Endothelial cell of umbilical vein (primary cell): ENCODE data around the gene L3MBTL4. TPM values are rescaled to one million over a fixed set of nuclear protein-coding genes. Genes with fewer than 3 reads are reported as not detected.

ENCODE experiments used
- BruUV-seq: library from RNA; stranded (reverse); fragments of 400-500 nt; replicated peaks from 2 replicates; lab custom pipeline; 2021; lab: Mats Ljungman, UMichigan
- CTCF ChIA-PET: fragments of 300-600, 350-600 bp; sonication (Branson Sonifier 250); formaldehyde crosslinking; loops from one replicate; lab custom pipeline; 2021; ENCODE audit warnings: antibody characterized with exemption, inconsistent platforms; lab: Charles Lee
- POLR2A ChIA-PET: fragments of 300-600, 350-600 bp; sonication (Branson Sonifier 250); formaldehyde crosslinking; loops from one replicate; lab custom pipeline; 2021; ENCODE audit warnings: antibody characterized with exemption, inconsistent platforms; lab: Charles Lee
- DNase-seq: peaks from one replicate; pipeline ENCODE4 v3.0.0-alpha.2; 2011; ENCODE audit warnings: low read depth, low spot score
- FAIRE-seq: peaks from 2 replicates; lab custom pipeline; 2011; peaks lifted over from hg19 to GRCh38; lab: Jason Lieb, UNC
- H2AFZ ChIP-seq: 2 replicates; pipeline ENCODE4 v1.6.0; 2012; ENCODE audit warnings: low read depth, low read length, control low read depth, inconsistent platforms
- H3K27ac ChIP-seq: 2 replicates; pipeline ENCODE4 v1.5.1; 2011; ENCODE audit warnings: low read depth, mild to moderate bottlenecking, control low read depth, low read length, moderate library complexity; ENCODE audit not compliant: insufficient read depth
- H3K27me3 ChIP-seq, 2 experiments: 2 replicates each; pipeline versions ENCODE4 v1.6.0 to v1.6.1; 2011; ENCODE audit warnings: low read length in 2 of 2, mixed read lengths in 1 of 2; ENCODE audit not compliant: control insufficient read depth in 2 of 2, insufficient read depth in 2 of 2
- H3K36me3 ChIP-seq, 2 experiments: 2 replicates in 1 of 2; 3 replicates in 1 of 2; pipeline ENCODE4 v1.5.1; 2011; ENCODE audit warnings: low read length in 2 of 2, mild to moderate bottlenecking in 1 of 2, moderate library complexity in 1 of 2; ENCODE audit not compliant: control insufficient read depth in 2 of 2, insufficient read depth in 2 of 2; ENCODE audit errors: extremely low read depth in 1 of 2
- H3K4me1 ChIP-seq: 3 replicates; pipeline ENCODE4 v1.5.1; 2011; ENCODE audit warnings: mild to moderate bottlenecking, low read length; ENCODE audit not compliant: control insufficient read depth, insufficient read depth; ENCODE audit errors: extremely low read depth
- H3K4me2 ChIP-seq: 2 replicates; pipeline ENCODE4 v1.6.1; 2011; ENCODE audit warnings: low read length, control low read depth, mixed read lengths; ENCODE audit not compliant: insufficient read depth
- H3K4me3 ChIP-seq, 3 experiments: fragments of 200-600 bp in 1 of 3; sonication (generic), shearing (Covaris generic) in 1 of 3; replicated peaks in 1 of 3; 2 replicates each; pipeline ENCODE4 v1.5.1; 2011 to 2016; ENCODE audit warnings: control low read depth in 3 of 3, low read length in 3 of 3, mild to moderate bottlenecking in 2 of 3, inconsistent platforms in 1 of 3, low read depth in 1 of 3, moderate library complexity in 1 of 3; ENCODE audit not compliant: insufficient read depth in 1 of 3
- H3K79me2 ChIP-seq: 2 replicates; pipeline ENCODE4 v1.6.0; 2012; ENCODE audit warnings: low read length, inconsistent platforms; ENCODE audit not compliant: control insufficient read depth, insufficient read depth
- H3K9ac ChIP-seq: replicated peaks from 2 replicates; pipeline ENCODE3; 2011; ENCODE audit warnings: low read length, control low read depth; ENCODE audit not compliant: insufficient read depth; ENCODE audit errors: extremely low read depth
- H3K9me1 ChIP-seq: replicated peaks from 3 replicates; pipeline ENCODE4 v1.6.0; 2011; ENCODE audit warnings: mild to moderate bottlenecking, low read length; ENCODE audit not compliant: control insufficient read depth, insufficient read depth; ENCODE audit errors: extremely low read depth
- H3K9me3 ChIP-seq: replicated peaks from 2 replicates; pipeline ENCODE4 v1.5.1; 2012; ENCODE audit warnings: low read length, inconsistent platforms; ENCODE audit not compliant: control insufficient read depth, insufficient read depth
- H4K20me1 ChIP-seq: replicated peaks from 2 replicates; pipeline ENCODE3; 2011; ENCODE audit warnings: mild to moderate bottlenecking, low read length; ENCODE audit not compliant: control insufficient read depth, insufficient read depth; ENCODE audit errors: extremely low read depth
- CTCF ChIP-seq, 2 donors: IDR thresholded peaks; 1 replicate in 1 of 2; 2 replicates in 1 of 2; pipeline ENCODE4 v1.5.1; 2011; ENCODE audit warnings: low read length in 2 of 2, mild to moderate bottlenecking in 2 of 2, moderate library complexity in 2 of 2, control low read depth in 1 of 2, inconsistent platforms in 1 of 2, low read depth in 1 of 2; ENCODE audit not compliant: insufficient read depth in 1 of 2; ENCODE audit errors: extremely low read depth in 1 of 2
- EZH2 ChIP-seq: IDR thresholded peaks from 2 replicates; pipeline ENCODE4 v1.6.1; 2012; ENCODE audit warnings: borderline replicate concordance, low read depth, mild to moderate bottlenecking, moderate library complexity, low read length, inconsistent platforms; ENCODE audit not compliant: severe bottlenecking
- FOS ChIP-seq: IDR thresholded peaks from 2 replicates; pipeline ENCODE4 v1.6.1; 2011; ENCODE audit warnings: mild to moderate bottlenecking, low read length, moderate library complexity, borderline replicate concordance; ENCODE audit not compliant: insufficient read depth
- GATA2 ChIP-seq: IDR thresholded peaks from 2 replicates; pipeline ENCODE4 v1.7.0; 2011; ENCODE audit warnings: low read depth, mild to moderate bottlenecking, moderate library complexity, mixed read lengths, low read length; ENCODE audit not compliant: insufficient read length, insufficient read depth
- JUN ChIP-seq: IDR thresholded peaks from 2 replicates; pipeline ENCODE4 v1.6.1; 2011; ENCODE audit warnings: borderline replicate concordance, low read depth; ENCODE audit not compliant: insufficient read length, insufficient read depth
- MAX ChIP-seq: IDR thresholded peaks from 2 replicates; pipeline ENCODE4 v1.6.1; 2011; ENCODE audit not compliant: insufficient read depth, insufficient read length
- MYC ChIP-seq: IDR thresholded peaks from one replicate; pipeline ENCODE4 v1.6.1; 2011; ENCODE audit warnings: mild to moderate bottlenecking, low read depth, low read length
- POLR2A ChIP-seq: IDR thresholded peaks from 2 replicates; pipeline ENCODE4 v1.6.1; 2012; ENCODE audit warnings: low read depth, mild to moderate bottlenecking, control low read depth, low read length
- POLR2AphosphoS5 ChIP-seq: IDR thresholded peaks from 2 replicates; pipeline ENCODE4 v1.6.1; 2012; ENCODE audit warnings: low read depth, mild to moderate bottlenecking, control low read depth, low read length, moderate library complexity; ENCODE audit not compliant: insufficient read depth
- dilution Hi-C: fragments of 300-500 bp; cut with MboI; formaldehyde crosslinking; loops from one replicate; pipeline ENCODE4 v1.15.0; 2019; ENCODE audit warnings: low sequenced_read_pairs; ENCODE audit not compliant: extremely low pct_ligation_motif_present
- intact Hi-C: fragments of 100-400 bp; cut with micrococcal nuclease; formaldehyde crosslinking; loops from one replicate; pipeline ENCODE4 v1.10.0; 2022
- polyA plus RNA-seq, 4 experiments: library from polyadenylated mRNA; depleted of rRNA in 3 of 4; stranded (reverse) in 3 of 4; unstranded in 1 of 4; fragments of >200 nt; gene quantifications; 2 replicates each; pipeline versions ENCODE4 v1.2.1 to v1.2.3, GENCODE V29; 2011 to 2012; ENCODE audit warnings: missing spikeins in 1 of 4
- total RNA-seq: library from RNA; stranded (reverse); gene quantifications from 2 replicates; pipeline ENCODE4 v1.2.3, GENCODE V29; 2021

L3MBTL4 gene
- total and polyA plus RNA-seq, 2 donors (not counting 3 experiments of a cell fraction or from before 2014, with no cell fraction given): 0.80 TPM; not detected in 1

GRCh38 chr18:5998166-5998881 lies 416.4 kb downstream of the L3MBTL4 start:
- intact Hi-C loops: no loop called here
- H3K9me1 ChIP-seq: no peaks in the 10 kb centered on the region
- no TSS peak for BruUV-seq
- ChIA-PET CTCF (no interaction called here), POLR2A (no interaction called here)
- H3K9ac ChIP-seq: no peak overlapping the region
- H4K20me1 ChIP-seq: no peaks in the 10 kb centered on the region
- no peaks in the 10 kb centered on the region for H3K36me3 ChIP-seq
- no peaks in the 10 kb centered on the region for H3K27me3 ChIP-seq
- H3K79me2 ChIP-seq: no peaks in the 10 kb centered on the region
- H3K4me3 ChIP-seq: no peak overlapping the region
- H3K4me2 ChIP-seq: no peak overlapping the region
- dilution Hi-C loops: no loop called here
- DNase-seq: no peak
- FAIRE-seq: no peak
- H3K27ac ChIP-seq: no peak overlapping the region
- H3K9me3 ChIP-seq: no peaks in the 10 kb centered on the region
- H2AFZ ChIP-seq: no peak overlapping the region
- TF ChIP-seq GATA2 (no peak), CTCF (IDR thresholded peaks at IDR 0.05; ENCODE audit: extremely low read depth in 1 of 2, insufficient read depth in 1 of 2, low read depth in 1 of 2, low read length in 2 of 2) (no peak), MAX (no peak), POLR2A (no peak), EZH2 (no peak), POLR2AphosphoS5 (no peak), JUN (no peak), FOS (no peak), MYC (no peak)
- no peaks in the 10 kb centered on the region for H3K4me1 ChIP-seq
